Measurements from ENCODE around the gene NRCAM. TPM values are rescaled to one million over a fixed set of nuclear protein-coding genes. Genes with fewer than 3 reads are reported as not detected.

NRCAM gene
- total and polyA plus RNA-seq, 2 of the 8 experiments (the other 6 are each of a cell fraction or from before 2014, with no cell fraction given): 2.7 to 3.8 TPM

DNA sequence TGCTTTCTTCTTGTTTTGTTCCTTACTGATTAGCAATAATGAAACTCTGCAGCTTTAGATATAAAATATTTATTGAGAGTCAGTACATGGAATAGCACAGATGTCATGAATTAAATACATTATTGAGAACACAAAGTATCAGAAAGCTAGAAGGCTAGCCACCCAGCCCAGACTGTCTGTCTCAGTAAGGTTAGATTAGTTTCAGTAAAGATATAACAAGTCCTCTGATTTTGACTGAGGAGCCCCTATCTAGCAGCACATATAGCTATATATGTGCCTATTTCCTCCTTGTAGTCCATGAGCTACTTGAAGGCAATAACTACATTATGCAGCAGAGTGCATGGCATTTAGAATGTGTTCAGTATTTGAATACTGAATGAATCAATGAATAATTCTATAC, 81.3 kb downstream of the NRCAM start:
- no peak for FAIRE-seq

More for the DNA sequence above, 81.3 kb downstream of the NRCAM start:
- no peak overlapping the region for H4K91ac ChIP-seq (replicated peaks; ENCODE audit: insufficient read length, low read length)
- no peaks in the 10 kb centered on the region for H3K27me3 ChIP-seq (replicated peaks in 1 of 4; ENCODE audit: control insufficient read depth in 3 of 4, extremely low read depth in 1 of 4, insufficient read depth in 3 of 4, low read length in 3 of 4)
- H4K5ac ChIP-seq (ENCODE audit: insufficient read length, low read depth, low read length): no peak overlapping the region
- ChIA-PET POLR2A (ENCODE audit: partially characterized antibody) (no interaction called here), CTCF (ENCODE audit: partially characterized antibody) (interaction anchor here (1.0 to 2.6 kb wide), 4 partner anchors 8 to 272 kb away, joined by 3 to 9 read pairs (median 6); no protein-coding TSS in a partner anchor)
- H2BK15ac ChIP-seq (ENCODE audit: low read length): no peak overlapping the region
- H3K23ac ChIP-seq (ENCODE audit: insufficient read length): no peak overlapping the region
- no peaks in the 10 kb centered on the region for H3K79me2 ChIP-seq (ENCODE audit: control insufficient read depth in 1 of 2, insufficient read depth in 2 of 2, low read length in 2 of 2)
- no peak overlapping the region for H4K8ac ChIP-seq (ENCODE audit: extremely low read depth, insufficient read depth, low read length)
- no peak overlapping the region for H3K27ac ChIP-seq (ENCODE audit: low read depth, low read length)
- no peak overlapping the region for H3K18ac ChIP-seq (ENCODE audit: extremely low read depth, low read length)
- H3K36me3 ChIP-seq (ENCODE audit: control insufficient read depth in 2 of 4, insufficient read depth in 4 of 4, low read length in 3 of 4): no peaks in the 10 kb centered on the region
- H3K23me2 ChIP-seq (ENCODE audit: low read depth, low read length): no peaks in the 10 kb centered on the region
- no peak overlapping the region for H3K56ac ChIP-seq (replicated peaks; ENCODE audit: insufficient read length, low read depth, low read length)
- no peak overlapping the region for H3K4ac ChIP-seq (replicated peaks; ENCODE audit: insufficient read length, low read depth, low read length)
- H3K4me1 ChIP-seq (replicated peaks in 1 of 4; ENCODE audit: control insufficient read depth in 3 of 4, insufficient read depth in 4 of 4, low read length in 3 of 4): no peaks in the 10 kb centered on the region
- no peak overlapping the region for H2BK20ac ChIP-seq (ENCODE audit: low read length)
- H3K79me1 ChIP-seq (ENCODE audit: low read depth, low read length): no peaks in the 10 kb centered on the region
- DNase-seq (ENCODE audit: low read depth in 1 of 2, low spot score in 2 of 2): no peak
- H2BK120ac ChIP-seq (replicated peaks; ENCODE audit: low read depth, low read length): no peak overlapping the region
- H3K14ac ChIP-seq (ENCODE audit: insufficient read length): no peak overlapping the region
- no peak overlapping the region for H2AFZ ChIP-seq (ENCODE audit: low read length)
- H2BK12ac ChIP-seq (ENCODE audit: low read depth, low read length): no peak overlapping the region
- H2AK5ac ChIP-seq (ENCODE audit: low read depth, low read length): no peak overlapping the region
- no peaks in the 10 kb centered on the region for H3K9me3 ChIP-seq (ENCODE audit: insufficient read depth in 2 of 2, low read depth in 1 of 2, low read length in 1 of 2)
- no peak overlapping the region for H3K9ac ChIP-seq (replicated peaks in 1 of 4; ENCODE audit: extremely low read depth in 1 of 4, low read depth in 3 of 4, low read length in 3 of 4)
- no peak overlapping the region for H2BK5ac ChIP-seq (ENCODE audit: low read depth, low read length)
- no peaks in the 10 kb centered on the region for H4K20me1 ChIP-seq (replicated peaks in 1 of 2; ENCODE audit: control insufficient read depth in 1 of 2, insufficient read depth in 2 of 2, low read length in 2 of 2)
- no peak overlapping the region for H3K4me2 ChIP-seq (ENCODE audit: insufficient read depth in 1 of 2, low read depth in 2 of 2, low read length in 2 of 2)
- TF ChIP-seq, protein P1, sequence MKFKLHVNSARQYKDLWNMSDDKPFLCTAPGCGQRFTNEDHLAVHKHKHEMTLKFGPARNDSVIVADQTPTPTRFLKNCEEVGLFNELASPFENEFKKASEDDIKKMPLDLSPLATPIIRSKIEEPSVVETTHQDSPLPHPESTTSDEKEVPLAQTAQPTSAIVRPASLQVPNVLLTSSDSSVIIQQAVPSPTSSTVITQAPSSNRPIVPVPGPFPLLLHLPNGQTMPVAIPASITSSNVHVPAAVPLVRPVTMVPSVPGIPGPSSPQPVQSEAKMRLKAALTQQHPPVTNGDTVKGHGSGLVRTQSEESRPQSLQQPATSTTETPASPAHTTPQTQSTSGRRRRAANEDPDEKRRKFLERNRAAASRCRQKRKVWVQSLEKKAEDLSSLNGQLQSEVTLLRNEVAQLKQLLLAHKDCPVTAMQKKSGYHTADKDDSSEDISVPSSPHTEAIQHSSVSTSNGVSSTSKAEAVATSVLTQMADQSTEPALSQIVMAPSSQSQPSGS (IDR thresholded peaks at IDR 0.05; ENCODE audit: low read length): no peak
- no peak for TF ChIP-seq CHD2 (IDR thresholded peaks at IDR 0.05; ENCODE audit: low read length)
- no peak overlapping the region for H3K4me3 ChIP-seq (ENCODE audit: extremely low read depth in 1 of 4, insufficient read depth in 2 of 4, low read depth in 3 of 4, low read length in 4 of 4)

Data from H1 (cell line).